Middle frontal gyrus (tissue), 1 donor: ENCODE data around the gene FNIP1.
"Not testable (repeated sequence)": the region's sequence is repeated elsewhere in the genome, so short reads cannot be mapped to it uniquely, and the experiment has no call there.

Experiments used
- DNase-seq: peaks from one replicate; pipeline ENCODE4 v3.0.0-alpha.2; 2015; ENCODE audit warnings: low spot score; ENCODE audit errors: extremely low spot score

The FNIP1 gene

GRCh38 chr5:131796793-131797693, at the start of gene FNIP1:
FNIP1 (minus strand) TSS chr5:131797017; CDS start chr5:131796921, 96 bp downstream.
- peak; percentile 94 for DNase-seq

GRCh38 chr5:131846536-131846935, 49.7 kb upstream of the FNIP1 start:
- DNase-seq: no peak

- DNase-seq: no peak
These were observed 49.0 kb upstream of the FNIP1 start for GRCh38 chr5:131845828-131846227.

- DNase-seq: not testable (repeated sequence)
These were observed 46.2 kb upstream of the FNIP1 start for GRCh38 chr5:131842971-131843370.

GRCh38 chr5:131832702-131833101, 35.9 kb upstream of the FNIP1 start:
- not testable (repeated sequence) for DNase-seq

- DNase-seq: no peak
These were observed 28.7 kb upstream of the FNIP1 start for GRCh38 chr5:131825404-131826013.

- no peak for DNase-seq
These were observed 27.8 kb upstream of the FNIP1 start for GRCh38 chr5:131824631-131825030.

- no peak for DNase-seq
These were observed 24.4 kb upstream of the FNIP1 start for GRCh38 chr5:131821221-131821620.

- no peak for DNase-seq
These were observed 21.3 kb upstream of the FNIP1 start for GRCh38 chr5:131818001-131818724.

- DNase-seq: no peak
These were observed 18.2 kb upstream of the FNIP1 start for GRCh38 chr5:131814990-131815389.

- DNase-seq: no peak
These were observed 15.7 kb upstream of the FNIP1 start for GRCh38 chr5:131812371-131813160.

- no peak for DNase-seq
These were observed 13.9 kb upstream of the FNIP1 start for GRCh38 chr5:131810510-131811249.

GRCh38 chr5:131795879-131796792, 681 bp downstream of the FNIP1 start:
- DNase-seq: no peak

GRCh38 chr5:131795228-131795627, 1.6 kb downstream of the FNIP1 start:
- DNase-seq: no peak

- DNase-seq: no peak
These were observed 2.2 kb downstream of the FNIP1 start for GRCh38 chr5:131794586-131794985.

- no peak for DNase-seq
These were observed 3.9 kb downstream of the FNIP1 start for GRCh38 chr5:131792896-131793295.

GRCh38 chr5:131791866-131792265, 5.0 kb downstream of the FNIP1 start:
- DNase-seq: no peak

- DNase-seq: no peak
These were observed 6.3 kb downstream of the FNIP1 start for GRCh38 chr5:131790550-131790949.

- no peak for DNase-seq
These were observed 7.1 kb downstream of the FNIP1 start for GRCh38 chr5:131789765-131790164.
